ENCODE results near the gene HNRNPU. TPM values are rescaled to one million over a fixed set of nuclear protein-coding genes. Genes with fewer than 3 reads are reported as not detected.
A peak's percentile ranks its signal among the peaks of the same experiment; 100 is the strongest.

HNRNPU gene
- total and polyA plus RNA-seq, 2 experiments from 2014 or later = 298 to 316 TPM

GRCh38 chr1:244849189-244849866 is 15.0 kb downstream of the HNRNPU start:
- DNase-seq (ENCODE audit: low spot score) = no peak
- peak overlapping the region; percentile 0 for H3K27ac ChIP-seq

DNA sequence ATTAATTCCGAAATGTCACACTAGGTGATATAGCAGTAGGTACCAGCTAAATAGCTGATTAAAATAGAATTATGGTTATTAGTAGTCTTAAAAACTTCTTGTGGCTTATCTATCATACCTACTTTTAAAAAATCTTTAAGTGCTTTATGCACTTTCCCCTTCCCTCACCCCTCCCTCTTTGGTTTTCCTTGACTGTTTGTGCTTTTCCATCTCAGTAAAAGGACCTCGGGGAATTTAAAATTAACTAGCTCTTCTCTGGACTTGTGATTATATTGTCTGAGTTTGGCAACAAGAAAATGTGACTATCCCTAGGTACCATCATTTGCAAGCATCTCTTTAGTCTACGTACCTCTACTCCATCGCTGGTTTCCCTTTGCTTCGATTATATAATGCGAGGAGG is 17.7 kb downstream of the HNRNPU start:
- H3K79me2 ChIP-seq = peaks cover 69% of the 10 kb centered on the region
- no peaks in the 10 kb centered on the region for H4K20me1 ChIP-seq (ENCODE audit: insufficient read depth, poor library complexity, severe bottlenecking)
- H3K36me3 ChIP-seq (replicated peaks; ENCODE audit: insufficient read depth, low read depth) = no peaks in the 10 kb centered on the region
- H3K4me3 ChIP-seq = no peak overlapping the region
- no peak for TF ChIP-seq EZH2 (IDR thresholded peaks at IDR 0.05; ENCODE audit: borderline replicate concordance)
- TF ChIP-seq EZH2phosphoT487 (IDR thresholded peaks at IDR 0.05; ENCODE audit: low read depth, severe bottlenecking, unreplicated experiment) = no peak
- TF ChIP-seq, protein P1, sequence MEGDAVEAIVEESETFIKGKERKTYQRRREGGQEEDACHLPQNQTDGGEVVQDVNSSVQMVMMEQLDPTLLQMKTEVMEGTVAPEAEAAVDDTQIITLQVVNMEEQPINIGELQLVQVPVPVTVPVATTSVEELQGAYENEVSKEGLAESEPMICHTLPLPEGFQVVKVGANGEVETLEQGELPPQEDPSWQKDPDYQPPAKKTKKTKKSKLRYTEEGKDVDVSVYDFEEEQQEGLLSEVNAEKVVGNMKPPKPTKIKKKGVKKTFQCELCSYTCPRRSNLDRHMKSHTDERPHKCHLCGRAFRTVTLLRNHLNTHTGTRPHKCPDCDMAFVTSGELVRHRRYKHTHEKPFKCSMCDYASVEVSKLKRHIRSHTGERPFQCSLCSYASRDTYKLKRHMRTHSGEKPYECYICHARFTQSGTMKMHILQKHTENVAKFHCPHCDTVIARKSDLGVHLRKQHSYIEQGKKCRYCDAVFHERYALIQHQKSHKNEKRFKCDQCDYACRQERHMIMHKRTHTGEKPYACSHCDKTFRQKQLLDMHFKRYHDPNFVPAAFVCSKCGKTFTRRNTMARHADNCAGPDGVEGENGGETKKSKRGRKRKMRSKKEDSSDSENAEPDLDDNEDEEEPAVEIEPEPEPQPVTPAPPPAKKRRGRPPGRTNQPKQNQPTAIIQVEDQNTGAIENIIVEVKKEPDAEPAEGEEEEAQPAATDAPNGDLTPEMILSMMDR (IDR thresholded peaks at IDR 0.05; ENCODE audit: poor library complexity) = no peak
- no peak overlapping the region for H3K27ac ChIP-seq
- WGBS (ENCODE audit: low lambda C conversion rate, missing lambda C conversion rate) = 96% methylated on average over 6 of the region's 6 CpGs
- H2AFZ ChIP-seq = no peak overlapping the region
- no peak overlapping the region for H3K4me2 ChIP-seq
- DNase-seq (ENCODE audit: low spot score) = no peak
- no peaks in the 10 kb centered on the region for H3K27me3 ChIP-seq
- H3K9me3 ChIP-seq (ENCODE audit: low read depth) = no peaks in the 10 kb centered on the region
- no peaks in the 10 kb centered on the region for H3K9me2 ChIP-seq (replicated peaks; ENCODE audit: insufficient read depth)
- peaks cover 26% of the 10 kb centered on the region for H3K4me1 ChIP-seq (ENCODE audit: insufficient read depth)

More at GRCh38 chr1:244849189-244849866, 15.0 kb downstream of the HNRNPU start:
- no peaks in the 10 kb centered on the region for H3K27me3 ChIP-seq
- no peak overlapping the region for H3K4me3 ChIP-seq
- 88% methylated on average over 1 of the region's 1 CpG for WGBS (ENCODE audit: low lambda C conversion rate, missing lambda C conversion rate)
- TF ChIP-seq EZH2 (IDR thresholded peaks at IDR 0.05; ENCODE audit: borderline replicate concordance) (no peak), EZH2phosphoT487 (IDR thresholded peaks at IDR 0.05; ENCODE audit: low read depth, severe bottlenecking, unreplicated experiment) (no peak)
- TF ChIP-seq, protein P1 (IDR thresholded peaks at IDR 0.05; ENCODE audit: poor library complexity) = no peak
- H3K9me3 ChIP-seq (ENCODE audit: low read depth) = no peaks in the 10 kb centered on the region
- H3K36me3 ChIP-seq (replicated peaks; ENCODE audit: insufficient read depth, low read depth) = no peaks in the 10 kb centered on the region
- H2AFZ ChIP-seq = no peak overlapping the region
- peaks cover 17% of the 10 kb centered on the region for H3K4me1 ChIP-seq (ENCODE audit: insufficient read depth)
- peaks cover 7% of the 10 kb centered on the region for H4K20me1 ChIP-seq (ENCODE audit: insufficient read depth, poor library complexity, severe bottlenecking)
- no peak overlapping the region for H3K4me2 ChIP-seq
- H3K79me2 ChIP-seq = peaks cover 77% of the 10 kb centered on the region
- no peaks in the 10 kb centered on the region for H3K9me2 ChIP-seq (replicated peaks; ENCODE audit: insufficient read depth)

GRCh38 chr1:244844155-244845121 is 19.9 kb downstream of the HNRNPU start:
- Histone ChIP-seq H3K9me3 (ENCODE audit: low read depth) (no peaks in the 10 kb centered on the region), H2AFZ (no peak overlapping the region), H3K9me2 (replicated peaks; ENCODE audit: insufficient read depth) (no peaks in the 10 kb centered on the region), H3K27me3 (no peaks in the 10 kb centered on the region), H3K4me2 (no peak overlapping the region), H3K4me3 (no peak overlapping the region), H3K27ac (peak overlapping the region; percentile 13), H3K79me2 (peaks cover 69% of the 10 kb centered on the region), H3K4me1 (ENCODE audit: insufficient read depth) (peaks cover 16% of the 10 kb centered on the region), H4K20me1 (ENCODE audit: insufficient read depth, poor library complexity, severe bottlenecking) (peaks cover 3% of the 10 kb centered on the region), H3K36me3 (replicated peaks; ENCODE audit: insufficient read depth, low read depth) (no peaks in the 10 kb centered on the region)
- 92% methylated on average over 13 of the region's 13 CpGs for WGBS (ENCODE audit: low lambda C conversion rate, missing lambda C conversion rate)
- DNase-seq (ENCODE audit: low spot score) = no peak
- TF ChIP-seq EZH2phosphoT487 (IDR thresholded peaks at IDR 0.05; ENCODE audit: low read depth, severe bottlenecking, unreplicated experiment) = no peak
- TF ChIP-seq EZH2 (IDR thresholded peaks at IDR 0.05; ENCODE audit: borderline replicate concordance) = no peak
- TF ChIP-seq, protein P1 (IDR thresholded peaks at IDR 0.05; ENCODE audit: poor library complexity) = no peak
